MM.1S (cell line): Measurements from ENCODE around the gene NLRP9.

ENCODE experiments used
- EZH2 ChIP-seq: fragments of 300-600 bp; sonication (generic); optimal IDR thresholded peaks from 2 replicates; pipeline ENCODE3; 2017; ENCODE audit warnings: low read depth, mild to moderate bottlenecking, antibody characterized with exemption, low read length, mixed read lengths
- EZH2phosphoT487 ChIP-seq: fragments of 300-600 bp; sonication (generic); IDR thresholded peaks from 2 replicates; pipeline ENCODE4 v1.6.1; 2018; ENCODE audit warnings: antibody characterized with exemption, low read length
- TF ChIP-seq, protein P1 (sequence below): fragments of 300-600 bp; sonication (generic); IDR thresholded peaks from 2 replicates; pipeline ENCODE4 v1.5.1; 2016; ENCODE audit warnings: antibody characterized with exemption, low read length, mixed read lengths

DNA sequence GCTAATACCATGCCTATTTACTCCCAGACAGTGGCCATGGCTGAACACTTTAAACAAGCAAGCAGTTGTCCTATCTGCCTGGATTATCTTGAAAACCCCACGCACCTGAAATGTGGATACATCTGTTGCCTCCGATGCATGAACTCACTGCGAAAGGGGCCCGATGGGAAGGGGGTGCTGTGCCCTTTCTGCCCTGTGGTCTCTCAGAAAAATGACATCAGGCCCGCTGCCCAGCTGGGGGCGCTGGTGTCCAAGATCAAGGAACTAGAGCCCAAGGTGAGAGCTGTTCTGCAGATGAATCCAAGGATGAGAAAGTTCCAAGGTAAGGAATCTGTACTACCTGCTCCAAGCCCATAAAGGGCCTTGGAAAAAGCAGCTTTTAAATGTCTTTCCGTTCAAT is 39.3 kb upstream of the NLRP9 start:
- TF ChIP-seq, protein P1, sequence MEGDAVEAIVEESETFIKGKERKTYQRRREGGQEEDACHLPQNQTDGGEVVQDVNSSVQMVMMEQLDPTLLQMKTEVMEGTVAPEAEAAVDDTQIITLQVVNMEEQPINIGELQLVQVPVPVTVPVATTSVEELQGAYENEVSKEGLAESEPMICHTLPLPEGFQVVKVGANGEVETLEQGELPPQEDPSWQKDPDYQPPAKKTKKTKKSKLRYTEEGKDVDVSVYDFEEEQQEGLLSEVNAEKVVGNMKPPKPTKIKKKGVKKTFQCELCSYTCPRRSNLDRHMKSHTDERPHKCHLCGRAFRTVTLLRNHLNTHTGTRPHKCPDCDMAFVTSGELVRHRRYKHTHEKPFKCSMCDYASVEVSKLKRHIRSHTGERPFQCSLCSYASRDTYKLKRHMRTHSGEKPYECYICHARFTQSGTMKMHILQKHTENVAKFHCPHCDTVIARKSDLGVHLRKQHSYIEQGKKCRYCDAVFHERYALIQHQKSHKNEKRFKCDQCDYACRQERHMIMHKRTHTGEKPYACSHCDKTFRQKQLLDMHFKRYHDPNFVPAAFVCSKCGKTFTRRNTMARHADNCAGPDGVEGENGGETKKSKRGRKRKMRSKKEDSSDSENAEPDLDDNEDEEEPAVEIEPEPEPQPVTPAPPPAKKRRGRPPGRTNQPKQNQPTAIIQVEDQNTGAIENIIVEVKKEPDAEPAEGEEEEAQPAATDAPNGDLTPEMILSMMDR = peak; percentile 77
- TF ChIP-seq EZH2 = no peak
- no peak for TF ChIP-seq EZH2phosphoT487
